ENCODE data around the gene NRDC. TPM values are rescaled to one million over a fixed set of nuclear protein-coding genes. Genes with fewer than 3 reads are reported as not detected.
A peak's percentile ranks its signal among the peaks of the same experiment; 100 is the strongest.

NRDC gene
- total and polyA plus RNA-seq, 9 donors = 80.1 to 146 (median 111) TPM

DNA sequence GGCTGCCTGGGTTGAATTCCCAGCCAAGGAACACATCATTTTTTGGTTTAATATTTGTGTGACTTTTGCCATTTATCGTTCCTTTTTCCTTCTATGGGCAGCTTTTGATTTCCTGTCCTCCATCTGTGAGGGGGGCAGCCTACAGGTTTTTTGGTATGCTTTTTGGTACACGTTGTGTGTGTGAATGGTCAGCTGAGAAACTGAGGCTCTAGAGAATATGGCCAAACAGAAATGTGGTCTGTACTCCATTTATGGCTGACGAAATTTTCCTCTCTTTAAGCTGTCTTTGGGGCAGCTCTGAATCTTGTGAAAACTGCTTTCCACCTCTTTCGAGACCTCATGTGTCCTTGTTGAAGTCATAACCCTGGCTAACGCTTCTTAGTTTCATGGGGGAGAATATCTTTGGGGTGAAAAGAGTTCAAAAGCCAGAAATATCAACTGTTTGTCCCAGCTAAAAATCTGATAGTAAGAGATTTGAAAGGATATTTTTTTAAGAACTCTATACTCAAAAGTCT, 26.6 kb downstream of the NRDC start:
- Histone ChIP-seq H3K4me1 (ENCODE audit: control insufficient read depth, insufficient read depth, low read length) (peaks cover 4% of the 10 kb centered on the region), H3K4me3 (ENCODE audit: low read length) (no peak overlapping the region), H3K27me3 (ENCODE audit: control insufficient read depth, insufficient read depth, low read length) (no peaks in the 10 kb centered on the region), H3K27ac (ENCODE audit: low read length) (no peak overlapping the region), H3K36me3 (ENCODE audit: control insufficient read depth, insufficient read depth, low read length) (peaks cover 10% of the 10 kb centered on the region), H3K9me3 (replicated peaks; ENCODE audit: control insufficient read depth, low read depth, low read length) (peaks cover 3% of the 10 kb centered on the region)
- 88% methylated on average over 1 of the region's 5 CpGs for WGBS (ENCODE audit: insufficient coverage)
- no peak for DNase-seq

DNA sequence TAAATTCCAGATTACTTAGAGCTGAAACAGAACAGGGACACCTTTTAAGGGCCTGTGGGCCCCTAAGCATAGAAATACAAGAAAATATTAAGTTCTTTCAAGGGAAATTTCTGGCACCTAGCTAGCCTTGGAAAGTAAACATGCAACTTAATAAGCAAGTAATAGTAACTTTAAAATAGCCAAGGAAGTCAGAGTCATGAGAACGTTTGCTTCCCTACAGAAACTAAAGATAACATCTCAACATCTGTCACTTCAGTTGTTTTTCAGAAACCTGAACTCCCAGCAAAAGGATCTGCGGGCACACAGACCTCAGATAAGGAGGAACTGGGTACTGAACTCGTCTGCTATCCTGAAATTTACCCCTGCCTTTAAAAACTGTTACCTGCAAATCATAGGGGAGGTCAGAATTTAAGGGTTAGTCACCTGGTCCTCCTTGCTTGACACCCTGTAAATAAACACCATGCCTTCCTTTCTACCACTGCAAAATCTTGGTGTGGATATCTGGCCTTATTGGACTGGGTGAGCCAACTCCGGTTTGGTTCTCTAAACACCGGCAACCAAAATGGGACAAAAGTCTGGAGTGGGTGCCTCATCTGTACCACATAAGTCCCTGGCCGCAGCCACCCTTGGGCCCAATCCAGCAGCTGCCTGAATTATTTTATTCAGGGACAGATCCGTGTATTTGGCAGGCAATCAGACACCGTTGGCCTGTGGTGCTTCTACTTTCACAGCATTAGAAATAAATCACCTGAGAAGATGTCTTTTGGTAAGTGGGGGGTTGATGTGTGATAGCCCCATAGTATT, 27.9 kb downstream of the NRDC start:
- Histone ChIP-seq H3K27ac (ENCODE audit: low read length) (no peak overlapping the region), H3K36me3 (ENCODE audit: control insufficient read depth, insufficient read depth, low read length) (peaks cover 11% of the 10 kb centered on the region), H3K9me3 (replicated peaks; ENCODE audit: control insufficient read depth, low read depth, low read length) (peaks cover 3% of the 10 kb centered on the region), H3K27me3 (ENCODE audit: control insufficient read depth, insufficient read depth, low read length) (no peaks in the 10 kb centered on the region), H3K4me1 (ENCODE audit: control insufficient read depth, insufficient read depth, low read length) (peaks cover 4% of the 10 kb centered on the region), H3K4me3 (ENCODE audit: low read length) (no peak overlapping the region)
- DNase-seq = peak; percentile 16
- 100% methylated on average over 3 of the region's 8 CpGs for WGBS (ENCODE audit: insufficient coverage)

DNA sequence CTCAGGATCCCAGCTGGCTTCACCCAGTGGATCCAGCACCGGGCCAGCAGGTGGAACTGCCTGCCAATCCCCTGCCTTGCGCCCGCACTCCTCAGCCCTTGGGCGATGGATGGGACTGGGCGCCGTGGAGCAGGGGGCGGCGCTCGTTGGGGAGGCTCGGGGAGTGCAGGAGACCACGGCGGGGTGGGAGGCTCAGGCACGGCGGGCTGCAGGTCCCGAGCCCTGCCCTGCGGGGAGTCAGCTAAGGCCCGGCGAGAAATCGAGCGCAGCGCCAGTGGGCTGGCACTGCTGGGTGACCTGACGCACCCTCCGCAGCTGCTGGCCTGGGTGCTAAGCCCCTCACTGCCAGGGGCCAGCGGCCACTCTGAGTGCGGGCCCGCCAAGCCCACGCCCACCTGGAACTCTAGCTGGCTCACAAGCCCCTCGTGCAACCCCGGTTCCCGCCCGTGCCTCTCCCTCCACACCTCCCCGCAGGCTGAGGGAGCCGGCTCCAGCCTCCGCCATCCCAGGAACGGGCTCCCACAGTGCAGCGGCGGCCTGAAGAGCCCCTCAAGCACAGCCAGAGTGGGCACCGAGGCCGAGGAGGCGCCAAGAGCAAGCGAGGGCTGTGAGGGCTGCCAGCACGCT, 31.1 kb downstream of the NRDC start:
- H3K27ac ChIP-seq (ENCODE audit: low read length) = no peak overlapping the region
- H3K27me3 ChIP-seq (ENCODE audit: control insufficient read depth, insufficient read depth, low read length) = no peaks in the 10 kb centered on the region
- H3K9me3 ChIP-seq (replicated peaks; ENCODE audit: control insufficient read depth, low read depth, low read length) = peaks cover 3% of the 10 kb centered on the region
- 98% methylated on average over 37 of the region's 42 CpGs for WGBS (ENCODE audit: insufficient coverage)
- no peak overlapping the region for H3K4me3 ChIP-seq (ENCODE audit: low read length)
- DNase-seq = no peak
- H3K36me3 ChIP-seq (ENCODE audit: control insufficient read depth, insufficient read depth, low read length) = peaks cover 10% of the 10 kb centered on the region
- H3K4me1 ChIP-seq (ENCODE audit: control insufficient read depth, insufficient read depth, low read length) = peaks cover 4% of the 10 kb centered on the region

DNA sequence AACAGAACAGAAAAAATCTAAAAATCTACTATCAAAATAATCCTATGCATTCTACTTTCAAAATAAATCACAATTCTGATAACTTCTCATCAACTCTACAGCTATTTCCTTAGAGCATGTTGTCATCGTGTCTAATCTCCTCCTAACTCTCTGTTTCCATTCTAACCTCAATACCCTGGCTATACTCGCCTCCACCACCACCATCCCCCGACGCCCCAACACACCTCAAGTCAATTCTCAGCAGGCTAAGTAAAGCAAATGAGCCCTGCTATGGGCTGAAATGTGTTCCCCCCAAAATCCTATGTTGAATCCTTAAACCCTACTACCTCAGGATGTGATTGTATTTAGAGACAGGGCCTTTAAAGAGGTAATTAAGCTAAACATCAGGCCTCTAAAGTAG, 34.6 kb downstream of the NRDC start:
- Histone ChIP-seq H3K27ac (ENCODE audit: low read length) (no peak overlapping the region), H3K4me1 (ENCODE audit: control insufficient read depth, insufficient read depth, low read length) (no peaks in the 10 kb centered on the region), H3K9me3 (replicated peaks; ENCODE audit: control insufficient read depth, low read depth, low read length) (peaks cover 3% of the 10 kb centered on the region), H3K36me3 (ENCODE audit: control insufficient read depth, insufficient read depth, low read length) (peaks cover 13% of the 10 kb centered on the region), H3K4me3 (ENCODE audit: low read length) (no peak overlapping the region), H3K27me3 (ENCODE audit: control insufficient read depth, insufficient read depth, low read length) (no peaks in the 10 kb centered on the region)
- DNase-seq = no peak
- WGBS (ENCODE audit: insufficient coverage) = no CpG with 5 or more reads among the region's 4 CpGs

DNA sequence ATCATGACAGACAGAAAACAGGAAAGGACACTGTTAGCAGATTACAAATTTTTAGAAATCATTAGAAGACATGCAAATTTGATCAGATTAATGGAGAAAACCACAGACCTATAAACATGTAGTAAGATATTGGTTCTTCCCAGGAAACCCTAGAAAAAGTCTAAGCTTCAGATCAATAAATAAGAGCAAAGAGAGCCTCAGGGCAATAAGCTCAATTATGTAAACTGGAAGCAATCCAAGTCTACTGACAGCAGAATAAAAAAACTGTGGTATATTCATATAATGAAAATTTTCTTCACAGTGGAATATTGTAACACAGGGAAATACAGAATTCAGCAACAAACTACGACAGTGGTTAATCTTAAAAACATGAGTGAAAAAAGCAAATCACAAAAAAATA, 36.3 kb downstream of the NRDC start:
- WGBS (ENCODE audit: insufficient coverage) = no CpG with 5 or more reads among the region's 1 CpG
- Histone ChIP-seq H3K27me3 (ENCODE audit: control insufficient read depth, insufficient read depth, low read length) (no peaks in the 10 kb centered on the region), H3K36me3 (ENCODE audit: control insufficient read depth, insufficient read depth, low read length) (peaks cover 9% of the 10 kb centered on the region)

DNA sequence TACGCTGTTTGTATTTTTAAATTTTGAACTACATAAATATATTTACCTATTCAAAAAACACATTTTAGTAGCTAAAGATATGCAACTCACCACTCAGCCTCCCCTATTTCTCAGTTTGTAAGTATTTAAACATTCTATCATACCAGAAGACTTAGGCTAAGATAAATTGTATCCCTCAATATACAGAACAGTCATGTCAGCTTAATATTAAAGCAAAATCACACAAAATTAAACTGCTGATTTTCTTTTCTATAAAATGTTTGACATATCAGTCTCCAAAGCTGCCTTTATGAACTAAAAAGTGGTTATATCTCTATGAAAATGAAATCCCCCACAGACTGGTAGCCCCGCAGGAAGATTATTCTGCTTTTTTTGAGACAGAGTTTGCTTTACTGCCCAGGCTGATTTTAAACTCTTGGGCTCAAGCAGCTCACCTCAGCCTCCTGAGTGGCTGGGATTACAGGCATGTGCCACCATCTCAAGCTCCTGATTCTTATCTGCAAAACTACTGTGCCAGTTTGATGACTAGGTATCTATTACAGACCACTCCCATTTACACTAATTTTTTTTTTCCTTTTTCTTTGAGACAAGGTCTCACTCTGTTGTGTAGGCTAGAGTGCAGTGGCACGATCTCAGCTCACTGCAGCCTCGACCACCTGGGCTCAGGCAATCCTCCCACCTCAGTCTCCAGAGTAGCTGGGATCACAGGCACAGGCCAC, 37.6 kb downstream of the NRDC start:
- 100% methylated on average over 1 of the region's 4 CpGs for WGBS (ENCODE audit: insufficient coverage)

More for the DNA sequence above, 36.3 kb downstream of the NRDC start:
- no peak overlapping the region for H3K4me3 ChIP-seq (ENCODE audit: low read length)
- H3K4me1 ChIP-seq (ENCODE audit: control insufficient read depth, insufficient read depth, low read length) = no peaks in the 10 kb centered on the region
- H3K9me3 ChIP-seq (replicated peaks; ENCODE audit: control insufficient read depth, low read depth, low read length) = peaks cover 3% of the 10 kb centered on the region
- DNase-seq = no peak
- H3K27ac ChIP-seq (ENCODE audit: low read length) = no peak overlapping the region

DNA sequence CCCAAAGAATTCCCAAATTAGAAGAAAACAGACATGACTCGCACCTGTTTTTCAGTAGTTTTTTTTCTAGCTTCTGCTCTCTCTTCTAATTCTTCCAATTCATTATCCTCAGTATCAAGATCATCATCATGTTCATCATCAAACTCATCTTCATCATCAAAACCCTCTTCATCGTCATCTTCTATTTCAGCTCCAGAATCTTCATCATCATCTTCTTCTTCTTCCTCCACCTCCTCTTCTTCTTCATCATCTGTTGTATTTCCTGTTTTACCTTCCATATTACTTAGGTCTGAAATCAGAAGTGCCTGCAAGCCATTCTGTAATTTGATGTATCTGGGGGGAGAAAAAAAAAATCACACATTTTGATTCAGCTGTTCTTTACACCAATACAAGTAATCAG, 38.3 kb downstream of the NRDC start:
- Histone ChIP-seq H3K4me3 (ENCODE audit: low read length) (no peak overlapping the region), H3K27me3 (ENCODE audit: control insufficient read depth, insufficient read depth, low read length) (no peaks in the 10 kb centered on the region), H3K4me1 (ENCODE audit: control insufficient read depth, insufficient read depth, low read length) (no peaks in the 10 kb centered on the region), H3K9me3 (replicated peaks; ENCODE audit: control insufficient read depth, low read depth, low read length) (no peaks in the 10 kb centered on the region), H3K36me3 (ENCODE audit: control insufficient read depth, insufficient read depth, low read length) (peaks cover 12% of the 10 kb centered on the region), H3K27ac (ENCODE audit: low read length) (no peak overlapping the region)
- 100% methylated on average over 1 of the region's 2 CpGs for WGBS (ENCODE audit: insufficient coverage)
- DNase-seq = no peak

More for the DNA sequence above, 37.6 kb downstream of the NRDC start:
- Histone ChIP-seq H3K4me3 (ENCODE audit: low read length) (no peak overlapping the region), H3K27ac (ENCODE audit: low read length) (no peak overlapping the region), H3K4me1 (ENCODE audit: control insufficient read depth, insufficient read depth, low read length) (no peaks in the 10 kb centered on the region), H3K9me3 (replicated peaks; ENCODE audit: control insufficient read depth, low read depth, low read length) (no peaks in the 10 kb centered on the region), H3K36me3 (ENCODE audit: control insufficient read depth, insufficient read depth, low read length) (peaks cover 8% of the 10 kb centered on the region), H3K27me3 (ENCODE audit: control insufficient read depth, insufficient read depth, low read length) (no peaks in the 10 kb centered on the region)
- no peak for DNase-seq

DNA sequence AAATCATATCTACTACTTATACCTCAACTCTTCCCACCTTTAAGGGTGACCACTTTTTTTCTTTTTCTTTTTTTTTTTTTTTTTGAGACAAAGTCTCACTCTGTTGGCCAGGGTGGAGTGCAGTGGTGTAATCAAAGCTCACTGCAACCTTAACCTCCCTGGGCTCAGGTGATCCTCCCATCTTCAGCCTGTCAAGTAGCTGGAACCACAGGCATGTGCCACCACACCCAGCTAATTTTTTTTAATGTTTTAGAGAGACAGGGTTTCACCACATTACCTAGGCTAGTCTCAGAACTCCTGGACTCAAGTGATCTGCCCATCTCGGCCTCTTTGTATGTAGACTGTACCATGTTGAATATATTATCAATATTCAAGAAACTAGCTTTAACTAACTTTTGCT, 39.4 kb downstream of the NRDC start:
- Histone ChIP-seq H3K27ac (ENCODE audit: low read length) (no peak overlapping the region), H3K4me3 (ENCODE audit: low read length) (no peak overlapping the region), H3K27me3 (ENCODE audit: control insufficient read depth, insufficient read depth, low read length) (no peaks in the 10 kb centered on the region), H3K9me3 (replicated peaks; ENCODE audit: control insufficient read depth, low read depth, low read length) (no peaks in the 10 kb centered on the region), H3K36me3 (ENCODE audit: control insufficient read depth, insufficient read depth, low read length) (peaks cover 12% of the 10 kb centered on the region), H3K4me1 (ENCODE audit: control insufficient read depth, insufficient read depth, low read length) (no peaks in the 10 kb centered on the region)
- no CpG with 5 or more reads among the region's 1 CpG for WGBS (ENCODE audit: insufficient coverage)
- no peak for DNase-seq

DNA sequence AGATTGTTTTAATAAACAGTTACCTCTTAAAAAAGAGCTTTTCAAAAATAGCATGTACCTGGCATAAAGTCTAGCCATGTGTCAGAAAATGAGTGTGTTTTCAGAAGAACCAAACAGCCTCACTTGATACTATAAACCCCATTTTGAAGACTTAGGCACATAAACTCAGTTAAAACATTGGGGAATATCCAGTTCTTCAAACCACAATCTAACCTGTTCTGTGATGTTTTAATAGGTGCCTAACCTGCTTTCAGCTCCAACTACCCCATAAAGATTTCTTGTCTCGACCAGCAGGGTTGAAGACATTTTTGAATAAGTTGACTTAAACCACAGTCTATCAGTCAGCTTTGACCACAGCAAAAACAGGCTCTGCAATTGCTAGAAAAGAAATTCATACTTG, 41.3 kb downstream of the NRDC start:
- no peak overlapping the region for H3K27ac ChIP-seq (ENCODE audit: low read length)
- no peaks in the 10 kb centered on the region for H3K4me1 ChIP-seq (ENCODE audit: control insufficient read depth, insufficient read depth, low read length)
- no CpG with 5 or more reads among the region's 1 CpG for WGBS (ENCODE audit: insufficient coverage)
- no peaks in the 10 kb centered on the region for H3K27me3 ChIP-seq (ENCODE audit: control insufficient read depth, insufficient read depth, low read length)
- DNase-seq = no peak
- no peak overlapping the region for H3K4me3 ChIP-seq (ENCODE audit: low read length)
- peaks cover 19% of the 10 kb centered on the region for H3K36me3 ChIP-seq (ENCODE audit: control insufficient read depth, insufficient read depth, low read length)
- no peaks in the 10 kb centered on the region for H3K9me3 ChIP-seq (replicated peaks; ENCODE audit: control insufficient read depth, low read depth, low read length)

DNA sequence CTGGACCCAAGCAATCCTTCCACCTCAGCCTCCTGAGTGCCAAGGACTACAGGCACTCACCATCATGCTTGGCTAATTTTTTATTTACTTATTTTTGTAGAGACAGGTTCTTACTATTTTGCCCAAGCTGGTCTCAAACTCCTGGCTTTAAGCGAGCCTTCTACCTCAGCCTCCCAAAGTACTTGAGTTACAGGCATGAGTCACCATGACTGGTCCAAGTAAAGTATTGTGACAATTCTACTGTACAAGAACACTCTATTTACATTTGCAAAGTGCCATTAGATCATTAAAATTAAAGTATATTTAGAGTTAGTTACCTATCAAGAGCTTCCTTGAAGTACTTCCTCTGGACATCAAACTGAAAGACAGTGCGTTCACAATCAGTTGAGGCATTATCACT, 44.8 kb downstream of the NRDC start:
- H3K36me3 ChIP-seq (ENCODE audit: control insufficient read depth, insufficient read depth, low read length) = peaks cover 21% of the 10 kb centered on the region
- no peak overlapping the region for H3K4me3 ChIP-seq (ENCODE audit: low read length)
- no peak overlapping the region for H3K27ac ChIP-seq (ENCODE audit: low read length)
- H3K9me3 ChIP-seq (replicated peaks; ENCODE audit: control insufficient read depth, low read depth, low read length) = no peaks in the 10 kb centered on the region
- H3K27me3 ChIP-seq (ENCODE audit: control insufficient read depth, insufficient read depth, low read length) = no peaks in the 10 kb centered on the region
- no peaks in the 10 kb centered on the region for H3K4me1 ChIP-seq (ENCODE audit: control insufficient read depth, insufficient read depth, low read length)
- DNase-seq = no peak
- WGBS (ENCODE audit: insufficient coverage) = no CpG with 5 or more reads among the region's 2 CpGs
